Mesenchymal stem cell (in vitro differentiated cells and primary cell): ENCODE measurements around the gene ATXN7.

ENCODE experiments used
- DNase-seq: peaks from one replicate; pipeline ENCODE4 v3.0.0-alpha.2; 2013
- H2AFZ ChIP-seq: one replicate; pipeline ENCODE4 v1.6.1; 2013; ENCODE audit warnings: low read depth, mild to moderate bottlenecking, control low read depth, inconsistent platforms, low read length, moderate library complexity
- H2AK5ac ChIP-seq: 2 replicates; pipeline ENCODE4 v1.6.1; 2013; ENCODE audit warnings: low read length, moderate library complexity, mild to moderate bottlenecking, inconsistent platforms; ENCODE audit not compliant: severe bottlenecking
- H2BK120ac ChIP-seq: one replicate; pipeline ENCODE4 v1.6.1; 2013; ENCODE audit warnings: low read depth, mild to moderate bottlenecking, inconsistent platforms, low read length, moderate library complexity
- H2BK12ac ChIP-seq, 2 experiments: one replicate each; pipeline ENCODE4 v1.6.1; 2013; ENCODE audit warnings: inconsistent platforms in 2 of 2, low read length in 2 of 2, mild to moderate bottlenecking in 2 of 2, moderate library complexity in 2 of 2, control low read depth in 1 of 2
- H2BK15ac ChIP-seq: one replicate; pipeline ENCODE4 v1.6.1; 2013; ENCODE audit warnings: mild to moderate bottlenecking, low read depth, inconsistent platforms; ENCODE audit not compliant: poor library complexity, severe bottlenecking
- H2BK5ac ChIP-seq: 2 replicates; pipeline ENCODE4 v1.6.1; 2013; ENCODE audit warnings: low read depth, mild to moderate bottlenecking, low read length, control low read depth, inconsistent platforms; ENCODE audit not compliant: poor library complexity, severe bottlenecking
- H3K14ac ChIP-seq, 2 experiments: one replicate each; pipeline ENCODE4 v1.6.1; 2013; ENCODE audit warnings: inconsistent platforms in 2 of 2, low read length in 2 of 2, control low read depth in 1 of 2, mild to moderate bottlenecking in 1 of 2, moderate library complexity in 1 of 2
- H3K18ac ChIP-seq, 2 experiments: one replicate each; pipeline ENCODE4 v1.6.1; 2013; ENCODE audit warnings: inconsistent platforms in 2 of 2, low read length in 2 of 2, control low read depth in 1 of 2, low read depth in 1 of 2, mild to moderate bottlenecking in 1 of 2
- H3K23ac ChIP-seq, 2 experiments: one replicate each; pipeline ENCODE4 v1.6.1; 2013; ENCODE audit warnings: inconsistent platforms in 2 of 2, low read length in 2 of 2, mild to moderate bottlenecking in 2 of 2, moderate library complexity in 2 of 2, control low read depth in 1 of 2
- H3K27ac ChIP-seq: 2 replicates; pipeline ENCODE4 v1.5.1; 2013; ENCODE audit warnings: mild to moderate bottlenecking, moderate library complexity, low read length, control low read depth, inconsistent platforms; ENCODE audit not compliant: poor library complexity, severe bottlenecking
- H3K27me3 ChIP-seq, 2 experiments: 2 replicates each; pipeline versions ENCODE4 v1.6.1 to v1.7.0; 2013; ENCODE audit warnings: low read length in 2 of 2, mild to moderate bottlenecking in 2 of 2, moderate library complexity in 2 of 2, control low read depth in 1 of 2, inconsistent platforms in 1 of 2; ENCODE audit not compliant: control insufficient read depth in 1 of 2, insufficient read depth in 1 of 2
- H3K36me3 ChIP-seq, 2 experiments: 2 replicates each; pipeline versions ENCODE4 v1.6.1 to v1.7.0; 2013; ENCODE audit warnings: low read length in 2 of 2, control low read depth in 1 of 2, inconsistent platforms in 1 of 2, low read depth in 1 of 2, mild to moderate bottlenecking in 1 of 2; ENCODE audit not compliant: insufficient read depth in 2 of 2, control insufficient read depth in 1 of 2
- H3K4ac ChIP-seq, 2 experiments: one replicate each; pipeline ENCODE4 v1.6.1; 2013; ENCODE audit warnings: inconsistent platforms in 2 of 2, low read length in 2 of 2, mild to moderate bottlenecking in 2 of 2, moderate library complexity in 2 of 2, control low read depth in 1 of 2, low read depth in 1 of 2
- H3K4me1 ChIP-seq: 2 replicates; pipeline ENCODE4 v1.6.1; 2013; ENCODE audit warnings: low read depth, low read length, control low read depth; ENCODE audit not compliant: control insufficient read depth, insufficient read depth
- H3K4me2 ChIP-seq: 2 replicates; pipeline ENCODE4 v1.6.1; 2013; ENCODE audit warnings: low read length, mild to moderate bottlenecking, inconsistent platforms; ENCODE audit not compliant: poor library complexity, severe bottlenecking
- H3K4me3 ChIP-seq, 2 experiments: 2 replicates each; pipeline versions ENCODE4 v1.5.1 to v1.7.0; 2013; ENCODE audit warnings: low read length in 2 of 2, mild to moderate bottlenecking in 2 of 2, control low read depth in 1 of 2, low read depth in 1 of 2; ENCODE audit not compliant: insufficient read depth in 1 of 2
- H3K79me1 ChIP-seq: replicated peaks from 2 replicates; pipeline ENCODE4 v1.6.1; 2013; ENCODE audit warnings: mild to moderate bottlenecking, control low read depth, low read length, inconsistent platforms; ENCODE audit not compliant: poor library complexity, severe bottlenecking
- H3K9ac ChIP-seq: 2 replicates; pipeline ENCODE4 v1.7.0; 2013; ENCODE audit warnings: mild to moderate bottlenecking, low read length, moderate library complexity
- H3K9me3 ChIP-seq: 2 replicates; pipeline ENCODE4 v1.7.0; 2013; ENCODE audit warnings: mild to moderate bottlenecking, low read length; ENCODE audit not compliant: control insufficient read depth
- H4K8ac ChIP-seq: one replicate; pipeline ENCODE4 v1.6.1; 2013; ENCODE audit warnings: inconsistent platforms, mild to moderate bottlenecking, low read length, moderate library complexity
- H4K91ac ChIP-seq: one replicate; pipeline ENCODE4 v1.6.1; 2013; ENCODE audit warnings: mild to moderate bottlenecking, low read length, inconsistent platforms
- WGBS: methylation state at CpG from one replicate; pipeline ENCODE4 v1.1.7; 2013; ENCODE audit warnings: mixed read lengths; 5-methylcytosine and 5-hydroxymethylcytosine counted together

The ATXN7 gene

DNA sequence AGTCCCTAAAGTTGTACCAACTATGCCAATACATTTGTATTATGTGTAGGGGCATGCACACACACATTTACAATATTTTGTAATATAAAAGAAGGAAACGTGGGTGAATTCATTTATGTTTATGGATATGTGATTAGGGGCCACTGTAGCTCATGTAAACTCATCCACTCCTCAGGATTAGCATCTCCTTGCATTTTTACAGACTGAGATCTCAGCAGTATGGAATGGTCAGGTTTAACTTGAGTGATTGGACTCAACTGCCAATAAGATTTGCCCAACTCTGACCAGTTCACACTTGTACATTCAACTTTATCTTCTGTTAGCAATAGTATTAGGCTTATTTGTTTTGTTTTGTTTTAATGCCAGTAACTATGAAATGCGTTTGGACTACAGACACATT is 123.2 kb downstream of the ATXN7 start:
- Histone ChIP-seq H3K9me3 (no peaks in the 10 kb centered on the region), H2BK12ac (no peak overlapping the region), H3K23ac (no peak overlapping the region), H3K79me1 (peaks cover 26% of the 10 kb centered on the region), H2AK5ac (no peak overlapping the region), H3K27ac (no peak overlapping the region), H4K8ac (no peak overlapping the region), H4K91ac (no peak overlapping the region), H3K27me3 (no peaks in the 10 kb centered on the region), H3K9ac (no peak overlapping the region), H3K36me3 (peaks cover 20 to 94% of the 10 kb centered on the region in 2 experiments), H2AFZ (no peak overlapping the region), H2BK5ac (no peak overlapping the region), H3K4ac (no peak overlapping the region), H3K4me2 (no peak overlapping the region), H2BK15ac (no peak overlapping the region), H3K18ac (no peak overlapping the region), H2BK120ac (no peak overlapping the region), H3K4me1 (no peaks in the 10 kb centered on the region), H3K4me3 (no peak overlapping the region), H3K14ac (no peak overlapping the region)
- no peak for DNase-seq
- no CpG with 5 or more reads among the region's 2 CpGs for WGBS

DNA sequence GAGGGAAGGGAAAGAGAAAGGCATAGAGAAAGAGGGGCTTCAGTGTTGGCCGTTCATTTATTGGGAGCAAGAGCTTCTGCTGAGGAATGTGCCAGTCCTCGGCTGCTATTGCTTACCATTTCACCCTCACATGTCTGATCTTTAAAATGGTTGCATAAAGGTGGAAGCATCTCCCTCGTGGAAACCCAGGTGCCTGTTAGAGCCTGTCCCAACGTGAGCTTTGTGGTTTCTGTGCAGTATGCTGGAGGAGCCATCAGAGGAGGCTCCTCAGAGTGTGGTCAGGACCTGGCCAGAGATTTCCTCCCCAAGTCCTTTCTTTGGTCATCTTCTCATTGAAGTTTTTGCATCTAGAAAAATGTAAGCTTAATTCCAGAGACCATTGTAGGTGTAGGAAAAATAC is 125.3 kb downstream of the ATXN7 start:
- Histone ChIP-seq H3K9me3 (no peaks in the 10 kb centered on the region), H3K18ac (no peak overlapping the region), H3K4me3 (no peak overlapping the region), H2BK12ac (no peak overlapping the region), H4K8ac (no peak overlapping the region), H3K36me3 (peaks cover 23 to 93% of the 10 kb centered on the region in 2 experiments), H2BK15ac (no peak overlapping the region), H3K23ac (no peak overlapping the region), H4K91ac (no peak overlapping the region), H3K27me3 (no peaks in the 10 kb centered on the region), H3K9ac (no peak overlapping the region), H3K4me2 (no peak overlapping the region), H2BK120ac (no peak overlapping the region), H3K27ac (no peak overlapping the region), H2AFZ (no peak overlapping the region), H3K4ac (no peak overlapping the region), H3K79me1 (peaks cover 21% of the 10 kb centered on the region), H2AK5ac (no peak overlapping the region), H3K4me1 (no peaks in the 10 kb centered on the region), H3K14ac (no peak overlapping the region), H2BK5ac (no peak overlapping the region)
- 100% methylated on average over 4 of the region's 4 CpGs for WGBS
- DNase-seq = no peak

DNA sequence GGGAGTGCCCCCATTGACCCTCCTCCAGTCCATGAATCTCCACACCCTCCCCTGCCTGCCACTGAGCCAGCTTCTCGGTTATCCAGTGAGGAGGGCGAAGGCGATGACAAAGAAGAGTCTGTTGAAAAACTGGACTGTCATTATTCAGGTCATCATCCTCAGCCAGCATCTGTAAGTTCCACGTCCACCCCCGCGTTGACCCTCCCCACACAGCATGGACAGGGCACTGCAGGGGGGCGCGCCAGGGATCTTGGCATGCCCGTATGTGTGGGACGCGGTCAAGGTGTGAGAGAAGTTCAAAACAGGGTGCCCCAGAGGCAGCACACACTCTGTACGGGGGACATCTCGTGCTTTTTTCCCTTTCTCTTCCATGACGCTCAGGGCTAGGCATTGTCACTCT is 126.5 kb downstream of the ATXN7 start:
- Histone ChIP-seq H4K91ac (no peak overlapping the region), H3K27me3 (no peaks in the 10 kb centered on the region), H3K4me2 (no peak overlapping the region), H3K14ac (no peak overlapping the region), H3K18ac (no peak overlapping the region), H2AK5ac (no peak overlapping the region), H2BK15ac (no peak overlapping the region), H3K4me1 (no peaks in the 10 kb centered on the region), H2AFZ (no peak overlapping the region), H3K23ac (no peak overlapping the region), H3K4ac (no peak overlapping the region), H2BK12ac (no peak overlapping the region), H2BK120ac (no peak overlapping the region), H4K8ac (no peak overlapping the region), H3K9ac (no peak overlapping the region), H3K79me1 (peaks cover 28% of the 10 kb centered on the region), H2BK5ac (no peak overlapping the region), H3K4me3 (no peak overlapping the region), H3K9me3 (no peaks in the 10 kb centered on the region), H3K36me3 (peaks cover 31 to 91% of the 10 kb centered on the region in 2 experiments), H3K27ac (no peak overlapping the region)
- DNase-seq = no peak
- WGBS = 98% methylated on average over 14 of the region's 14 CpGs

DNA sequence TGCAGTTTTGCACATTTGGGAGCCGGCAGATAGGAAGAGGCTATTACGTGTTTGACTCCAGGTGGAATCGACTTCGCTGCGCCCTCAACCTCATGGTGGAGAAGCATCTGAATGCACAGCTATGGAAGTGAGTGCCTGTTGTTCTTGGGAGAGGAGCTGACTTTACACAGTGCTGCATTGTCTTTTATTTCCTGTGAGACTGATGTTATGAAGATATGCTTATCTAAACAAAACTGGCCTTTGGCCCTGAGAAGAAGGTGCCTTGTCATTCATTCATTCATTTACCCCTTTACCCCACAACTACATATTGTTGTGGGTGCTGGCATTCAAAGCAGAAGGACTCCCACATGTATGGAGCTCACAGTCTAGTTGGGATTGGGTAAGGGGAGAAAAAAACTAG is 127.1 kb downstream of the ATXN7 start:
- no peak for DNase-seq
- H3K9me3 ChIP-seq = no peaks in the 10 kb centered on the region
- no peaks in the 10 kb centered on the region for H3K4me1 ChIP-seq
- no peak overlapping the region for H2BK5ac ChIP-seq
- WGBS = 97% methylated on average over 5 of the region's 5 CpGs
- H3K4ac ChIP-seq = no peak overlapping the region
- H3K18ac ChIP-seq = no peak overlapping the region
- no peak overlapping the region for H2BK120ac ChIP-seq
- H2BK12ac ChIP-seq = no peak overlapping the region
- H3K27ac ChIP-seq = no peak overlapping the region
- H3K23ac ChIP-seq = no peak overlapping the region
- H3K4me2 ChIP-seq = no peak overlapping the region
- H2BK15ac ChIP-seq = no peak overlapping the region
- no peak overlapping the region for H4K91ac ChIP-seq
- no peak overlapping the region for H3K14ac ChIP-seq
- peaks cover 37 to 91% of the 10 kb centered on the region in 2 experiments for H3K36me3 ChIP-seq
- peaks cover 30% of the 10 kb centered on the region for H3K79me1 ChIP-seq
- H3K27me3 ChIP-seq = no peaks in the 10 kb centered on the region
- no peak overlapping the region for H2AK5ac ChIP-seq
- H2AFZ ChIP-seq = no peak overlapping the region
- H4K8ac ChIP-seq = no peak overlapping the region
- H3K4me3 ChIP-seq = no peak overlapping the region
- no peak overlapping the region for H3K9ac ChIP-seq
